Ramos (cell line): Measurements from ENCODE around the gene ADA.

Source experiments
- in situ Hi-C: fragments of 300-500 bp; cut with MboI; formaldehyde crosslinking; loops from one replicate; pipeline ENCODE4 v1.14.3; 2022; ENCODE audit warnings: low sequenced_read_pairs; ENCODE audit not compliant: unreplicated experiment

ADA gene

DNA sequence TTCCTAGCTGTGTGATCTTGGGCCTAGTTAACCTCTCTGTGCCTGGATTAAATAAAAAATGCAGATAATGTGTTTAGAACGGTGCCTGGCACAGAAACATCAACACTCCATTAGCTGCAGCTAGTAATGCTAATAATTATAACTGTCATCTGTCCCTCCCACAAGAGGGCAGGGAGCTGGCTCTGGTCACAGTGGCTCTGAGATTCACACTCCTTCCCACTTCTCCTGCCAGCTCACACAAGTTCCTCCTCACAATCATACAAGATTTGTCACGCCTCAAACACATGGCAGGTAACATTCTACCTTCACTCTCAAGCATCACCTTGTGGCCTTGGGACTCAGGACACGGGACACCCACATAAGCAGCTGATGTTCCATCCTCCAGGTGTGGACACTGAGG is 2.4 kb downstream of the ADA start:
- in situ Hi-C loops = no loop called here

DNA sequence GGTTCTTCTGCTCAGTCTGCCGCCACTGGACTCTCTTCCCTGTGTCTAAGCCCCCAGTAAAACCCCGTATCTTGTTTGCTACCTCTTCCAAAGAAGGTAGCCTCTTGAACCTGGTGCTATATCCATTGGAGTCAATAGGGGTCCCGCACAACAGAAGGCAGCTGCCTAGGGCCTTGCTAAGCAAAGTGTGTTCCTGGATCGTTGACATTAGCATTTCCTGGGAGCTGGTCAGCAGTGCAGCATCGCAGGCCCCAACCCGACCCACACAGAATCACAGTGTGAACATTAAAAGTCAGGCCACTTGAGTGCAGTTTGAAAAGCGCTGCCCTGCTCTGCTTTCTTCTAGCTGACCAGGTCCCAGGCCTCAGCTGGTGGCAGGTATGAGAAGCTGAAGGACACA is 2.9 kb downstream of the ADA start:
- in situ Hi-C loops = no loop called here

- in situ Hi-C loops = no loop called here
These were observed 3.4 kb downstream of the ADA start for GRCh38 chr20:44648068-44648467.

- in situ Hi-C loops = no loop called here
These were observed 4.7 kb downstream of the ADA start for GRCh38 chr20:44646641-44647274.

GRCh38 chr20:44646023-44646640 is 5.4 kb downstream of the ADA start:
- in situ Hi-C loops = no loop called here

GRCh38 chr20:44644667-44645131 is 6.8 kb downstream of the ADA start:
- in situ Hi-C loops = no loop called here

DNA sequence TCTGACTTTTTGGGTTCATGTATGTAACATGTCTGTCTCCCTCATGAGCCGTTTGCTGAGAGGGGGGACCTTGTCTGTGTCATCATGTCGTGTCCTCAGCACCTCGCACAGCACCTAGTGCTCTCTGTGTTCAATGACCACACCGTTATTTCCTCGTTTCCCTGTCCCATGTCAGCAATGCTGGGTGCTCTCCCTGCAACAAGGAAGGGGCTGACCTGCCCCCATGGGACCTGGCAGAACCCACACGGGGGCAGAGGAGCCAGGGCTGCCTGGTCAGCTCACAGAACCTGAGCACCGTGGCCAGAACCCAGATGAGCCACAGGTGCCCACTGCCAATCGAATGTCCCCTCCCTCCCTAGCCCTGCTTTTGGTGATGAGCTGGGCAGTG is 7.3 kb downstream of the ADA start:
- in situ Hi-C loops = no loop called here

- in situ Hi-C loops = no loop called here
These were observed 7.8 kb downstream of the ADA start for GRCh38 chr20:44643596-44644229.

DNA sequence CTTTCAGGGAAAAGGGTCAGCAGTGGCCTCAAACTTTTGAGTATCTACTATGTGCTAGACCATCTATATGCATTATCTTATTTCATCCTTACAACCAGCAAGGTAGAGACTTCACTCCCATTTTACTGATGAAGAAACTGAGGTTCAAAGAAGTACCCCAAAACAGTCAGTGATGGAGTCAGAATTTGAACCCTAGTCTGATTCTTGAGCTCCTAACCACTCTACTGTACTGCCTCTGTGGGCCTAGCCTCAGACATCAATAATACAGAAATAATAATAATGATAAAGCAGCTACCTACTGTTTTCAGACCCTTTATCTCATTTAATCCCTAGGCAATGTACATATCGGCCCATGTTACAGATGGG is 8.4 kb downstream of the ADA start:
- in situ Hi-C loops = no loop called here

- in situ Hi-C loops = no loop called here
These were observed 9.0 kb downstream of the ADA start for GRCh38 chr20:44642203-44643153.

GRCh38 chr20:44641325-44641724 is 10.2 kb downstream of the ADA start:
- in situ Hi-C loops = no loop called here

DNA sequence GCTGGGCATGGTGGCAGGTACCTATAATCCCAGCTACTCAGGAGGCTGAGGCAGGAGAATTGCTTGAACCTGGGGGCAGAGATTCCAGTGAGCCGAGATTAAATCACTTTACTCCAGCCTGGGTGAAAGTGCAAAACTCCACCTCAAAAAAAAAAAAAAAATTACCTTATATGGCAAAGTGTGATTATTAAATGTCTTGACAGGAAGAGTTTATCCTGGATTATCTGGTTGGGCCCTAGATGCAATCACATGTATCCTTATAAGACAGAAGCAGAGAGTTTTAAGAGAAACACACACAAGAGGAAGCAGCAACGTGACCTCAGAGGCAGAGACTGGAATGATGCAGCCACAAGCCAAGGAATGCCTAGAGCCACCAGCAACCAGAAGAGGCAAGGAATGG is 11.0 kb downstream of the ADA start:
- in situ Hi-C loops = no loop called here

- in situ Hi-C loops = no loop called here
These were observed 13.8 kb downstream of the ADA start for GRCh38 chr20:44637522-44638372.

- in situ Hi-C loops = no loop called here
These were observed 14.5 kb downstream of the ADA start for GRCh38 chr20:44637042-44637441.

- in situ Hi-C loops = no loop called here
These were observed 15.6 kb downstream of the ADA start for GRCh38 chr20:44635877-44636276.

- in situ Hi-C loops = no loop called here
These were observed 17.5 kb downstream of the ADA start for GRCh38 chr20:44633872-44634600.

DNA sequence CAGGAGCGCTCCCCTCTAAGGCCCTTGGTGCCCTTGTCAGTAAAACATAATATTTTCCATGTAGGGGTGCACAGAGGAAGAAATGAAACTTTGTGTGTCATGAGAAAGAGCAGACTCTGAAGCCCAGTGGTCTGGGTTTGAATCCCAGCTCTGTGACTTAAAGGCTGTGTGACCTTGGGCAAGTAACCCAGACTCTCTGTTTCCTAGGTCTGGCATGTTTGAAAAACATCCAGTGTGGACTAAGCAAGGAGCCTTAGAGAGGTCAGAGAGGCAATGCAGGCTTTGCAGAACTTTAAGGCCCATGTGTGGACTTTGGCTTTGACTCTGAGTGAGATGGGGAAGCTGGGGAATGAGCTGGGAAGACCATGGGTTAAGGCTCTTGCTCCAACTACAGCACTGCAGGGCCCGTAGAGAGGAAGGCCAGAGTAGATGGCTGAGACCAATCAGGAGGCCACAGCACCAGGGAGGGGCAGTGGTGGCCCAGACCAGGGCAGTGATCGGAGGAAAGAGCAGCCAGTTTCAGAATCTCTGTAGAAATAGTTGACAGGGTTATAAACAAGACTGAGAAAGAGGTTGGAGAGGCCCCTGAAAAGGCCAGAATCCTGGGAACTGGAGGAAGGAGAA is 18.2 kb downstream of the ADA start:
- in situ Hi-C loops = no loop called here

GRCh38 chr20:44632103-44632752 is 19.3 kb downstream of the ADA start:
- in situ Hi-C loops = no loop called here
